ENCODE measurements around the gene TEK. TPM values are rescaled to one million over a fixed set of nuclear protein-coding genes. Genes with fewer than 3 reads are reported as not detected.

The TEK gene
- total RNA-seq, 6 donors from 2014 or later, result 13.6 to 46.7 (median 26.5) TPM

- Histone ChIP-seq H3K4me3 (no peak overlapping the region), H3K4me1 (no peaks in the 10 kb centered on the region), H3K9me3 (no peaks in the 10 kb centered on the region), H3K27ac (no peak overlapping the region), H3K36me3 (no peaks in the 10 kb centered on the region), H3K27me3 (no peaks in the 10 kb centered on the region)
- DNase-seq (no peak), ATAC-seq (ENCODE audit: low FRiP score in 2 of 2) (no peak)
- WGBS, 2 donors, result 93 to 94% methylated on average over 2 to 4 of the region's 4 CpGs
- TF ChIP-seq CTCF (IDR thresholded peaks at IDR 0.05) (no peak), EP300 (IDR thresholded peaks at IDR 0.05) (no peak), POLR2A (IDR thresholded peaks at IDR 0.05) (no peak), POLR2AphosphoS5 (IDR thresholded peaks at IDR 0.05) (no peak)
These were observed 34.9 kb upstream of the TEK start for GRCh38 chr9:27073841-27074728.

DNA sequence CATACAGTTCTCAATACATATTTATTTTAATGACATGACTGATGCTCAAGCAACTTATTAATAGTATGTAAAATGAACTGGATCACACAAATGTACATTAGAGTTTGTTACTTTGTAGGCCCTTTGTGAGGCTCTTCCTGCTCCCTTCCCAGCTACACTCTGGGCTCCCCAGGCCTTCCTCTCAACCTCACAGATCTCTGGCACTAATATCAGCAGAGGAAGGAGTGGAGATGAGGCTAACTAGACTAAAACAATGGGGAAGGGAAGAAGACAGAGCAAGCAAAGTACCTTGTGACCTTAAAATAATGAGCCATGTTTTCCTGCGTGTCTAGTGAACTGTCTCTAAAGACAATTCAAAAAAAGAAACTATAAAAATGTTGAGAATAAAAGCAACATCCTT is 30.3 kb upstream of the TEK start:
- Histone ChIP-seq H3K36me3 (no peaks in the 10 kb centered on the region), H3K27me3 (no peaks in the 10 kb centered on the region), H3K27ac (no peak overlapping the region), H3K9me3 (no peaks in the 10 kb centered on the region), H3K4me3 (no peak overlapping the region), H3K4me1 (no peaks in the 10 kb centered on the region)
- DNase-seq (no peak), ATAC-seq (ENCODE audit: low FRiP score in 2 of 2) (no peak)
- WGBS, 2 donors, result 46 to 76% methylated on average over 1 of the region's 1 CpG
- no peak for TF ChIP-seq POLR2AphosphoS5 (IDR thresholded peaks at IDR 0.05)
- TF ChIP-seq POLR2A (IDR thresholded peaks at IDR 0.05), result no peak
- TF ChIP-seq CTCF (IDR thresholded peaks at IDR 0.05), result no peak
- no peak for TF ChIP-seq EP300 (IDR thresholded peaks at IDR 0.05)

- ATAC-seq (ENCODE audit: low FRiP score in 2 of 2) (no peak), DNase-seq (no peak)
- no peaks in the 10 kb centered on the region for H3K36me3 ChIP-seq
- H3K4me1 ChIP-seq, result peaks cover 0 to 3% (median 0%) of the 10 kb centered on the region in 4 donors
- WGBS, 2 donors, result 76 to 81% methylated on average over 5 of the region's 5 CpGs
- TF ChIP-seq POLR2A (IDR thresholded peaks at IDR 0.05) (no peak), CTCF (IDR thresholded peaks at IDR 0.05) (no peak), POLR2AphosphoS5 (IDR thresholded peaks at IDR 0.05) (no peak), EP300 (IDR thresholded peaks at IDR 0.05) (no peak)
- no peaks in the 10 kb centered on the region for H3K27me3 ChIP-seq
- no peak overlapping the region for H3K4me3 ChIP-seq
- H3K27ac ChIP-seq, result no peak overlapping the region
- H3K9me3 ChIP-seq, result no peaks in the 10 kb centered on the region
These were observed 23.6 kb upstream of the TEK start for GRCh38 chr9:27085456-27085855.

DNA sequence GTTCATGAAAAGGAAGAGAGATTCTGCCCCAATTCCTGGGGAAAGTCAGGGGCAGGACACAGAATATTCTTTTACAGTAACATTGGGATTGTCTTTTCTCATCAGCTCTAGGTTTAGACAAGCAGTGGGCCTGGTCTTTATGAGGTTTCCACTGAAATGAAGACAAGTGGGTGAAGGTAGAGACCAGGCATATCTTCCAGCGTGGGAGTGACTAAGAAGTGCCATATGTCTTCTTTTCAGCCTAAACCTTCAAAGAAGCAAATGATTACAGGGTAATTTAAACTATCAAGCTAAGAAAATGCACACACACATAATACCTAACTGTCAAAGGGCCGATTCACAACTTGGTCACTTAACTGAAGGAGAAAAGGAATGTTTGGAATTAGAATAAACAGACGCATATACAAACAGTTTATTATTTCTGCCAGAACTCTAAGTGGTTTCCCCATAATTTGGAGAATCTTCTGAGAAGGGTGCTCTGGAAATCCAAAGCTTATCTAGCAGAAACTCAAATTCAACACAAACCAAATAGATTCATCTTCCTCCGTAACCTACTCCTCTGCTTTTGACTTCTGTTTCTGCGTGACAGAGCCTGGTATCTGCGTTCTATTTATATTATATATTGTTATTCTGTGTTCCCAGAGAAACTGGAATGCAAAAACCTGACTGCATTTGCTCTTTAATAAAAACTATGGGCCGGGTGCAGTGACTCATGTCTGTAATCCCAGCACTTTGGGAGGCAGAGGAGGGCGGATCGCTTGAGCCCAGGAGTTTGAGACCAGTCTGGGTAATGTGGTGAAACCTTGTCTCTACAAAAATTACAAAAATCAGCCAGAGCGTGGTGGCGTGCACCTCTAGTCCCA is 22.0 kb upstream of the TEK start:
- Histone ChIP-seq H3K27ac (no peak overlapping the region), H3K4me1 (peaks cover 0 to 3% (median 0%) of the 10 kb centered on the region in 4 donors), H3K9me3 (no peaks in the 10 kb centered on the region), H3K4me3 (no peak overlapping the region), H3K36me3 (no peaks in the 10 kb centered on the region), H3K27me3 (no peaks in the 10 kb centered on the region)
- no peak for TF ChIP-seq EP300 (IDR thresholded peaks at IDR 0.05)
- TF ChIP-seq POLR2A (IDR thresholded peaks at IDR 0.05), result no peak
- TF ChIP-seq POLR2AphosphoS5 (IDR thresholded peaks at IDR 0.05), result no peak
- TF ChIP-seq CTCF (IDR thresholded peaks at IDR 0.05), result no peak
- no peak for DNase-seq
- peak in 1 of 2 donors; percentile 36 for ATAC-seq (ENCODE audit: low FRiP score in 2 of 2)
- 75 to 77% methylated on average over 11 of the region's 11 CpGs for WGBS, 2 donors
